SHP77 (cell line): ENCODE results near the gene HMBS.
A peak's percentile ranks its signal among the peaks of the same experiment; 100 is the strongest.
"Not testable (repeated sequence)": the region's sequence is repeated elsewhere in the genome, so short reads cannot be mapped to it uniquely, and the experiment has no call there.

Experiments used
- DNase-seq, 2 experiments: peaks; one replicate each; lab custom pipeline; 2025; lab: John Stamatoyannopoulos, UW

The HMBS gene

DNA sequence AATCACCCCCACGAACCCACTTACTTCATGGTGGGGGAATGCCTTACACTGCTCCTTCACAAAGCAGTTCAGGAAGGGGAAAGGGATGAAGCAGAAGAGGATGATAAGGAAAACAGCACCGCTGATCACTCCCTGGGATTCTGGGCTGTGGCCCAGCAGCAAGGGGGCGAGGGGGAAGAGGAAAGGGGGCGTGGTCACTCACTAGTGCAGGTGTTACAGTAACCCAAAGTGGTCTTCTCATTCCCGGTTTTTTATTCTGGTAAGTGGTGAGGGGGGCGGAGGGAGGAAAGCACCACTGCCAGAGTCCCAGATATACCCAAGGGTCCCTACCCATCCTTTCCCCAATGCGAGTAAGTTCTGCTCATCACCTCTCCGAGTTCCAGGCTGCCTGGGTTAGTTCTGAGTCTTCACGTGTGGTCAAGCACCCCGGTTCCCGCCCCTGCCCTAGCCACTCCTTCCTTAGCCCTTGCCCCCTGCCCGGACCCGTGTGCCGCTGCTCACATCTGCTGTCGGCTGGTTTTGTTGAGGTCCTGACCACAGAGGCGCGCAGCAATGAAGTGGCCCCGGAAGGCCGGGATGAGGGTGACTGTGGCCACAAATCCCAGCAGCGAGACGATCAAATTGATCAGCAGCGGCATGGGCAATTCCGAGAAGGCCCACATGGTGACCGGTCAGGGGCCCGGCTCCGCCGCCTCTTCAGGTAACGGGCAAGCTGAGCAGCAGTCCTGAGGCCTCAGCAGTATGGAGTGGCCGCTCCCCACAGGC is 16.5 kb downstream of the HMBS start:
- no peak for DNase-seq

DNA sequence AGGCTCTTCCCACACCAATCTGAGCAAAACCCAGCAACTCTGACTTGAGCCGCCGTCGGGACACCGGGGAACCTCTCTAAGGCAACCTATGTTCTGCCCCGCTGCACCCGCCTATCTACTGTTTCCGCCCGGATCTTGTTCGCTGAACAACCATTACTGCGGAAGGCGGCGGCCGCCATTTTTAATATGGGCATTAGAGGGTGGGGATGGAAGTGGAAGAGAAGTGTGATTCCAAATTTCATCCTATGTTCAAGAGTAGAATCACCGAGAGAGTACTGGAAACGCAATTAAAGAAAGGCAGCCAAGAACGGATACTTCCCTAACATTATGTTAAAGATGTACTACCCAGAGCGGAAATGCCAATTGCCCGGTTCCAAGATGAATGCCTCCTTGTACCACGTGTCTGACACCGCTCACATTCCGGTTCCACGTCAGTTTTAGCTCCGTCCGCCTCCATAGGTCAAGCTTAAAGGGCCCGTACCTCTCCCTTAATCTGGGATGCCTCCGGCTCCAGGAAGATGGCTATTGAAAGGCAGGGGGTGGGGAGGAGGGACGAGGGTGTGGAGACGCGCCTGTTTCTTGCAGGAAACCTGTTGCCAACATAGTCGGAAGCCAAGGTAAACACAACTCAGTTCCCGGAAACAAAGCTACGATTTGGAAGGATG is 17.2 kb downstream of the HMBS start, which contains the start of gene DPAGT1:
Gene DPAGT1 (minus strand): TSS at position 95 of the 665 bp plus-strand sequence. CDS start 198 bp downstream, outside the sequence.
- DNase-seq: peak; percentile 97

DNA sequence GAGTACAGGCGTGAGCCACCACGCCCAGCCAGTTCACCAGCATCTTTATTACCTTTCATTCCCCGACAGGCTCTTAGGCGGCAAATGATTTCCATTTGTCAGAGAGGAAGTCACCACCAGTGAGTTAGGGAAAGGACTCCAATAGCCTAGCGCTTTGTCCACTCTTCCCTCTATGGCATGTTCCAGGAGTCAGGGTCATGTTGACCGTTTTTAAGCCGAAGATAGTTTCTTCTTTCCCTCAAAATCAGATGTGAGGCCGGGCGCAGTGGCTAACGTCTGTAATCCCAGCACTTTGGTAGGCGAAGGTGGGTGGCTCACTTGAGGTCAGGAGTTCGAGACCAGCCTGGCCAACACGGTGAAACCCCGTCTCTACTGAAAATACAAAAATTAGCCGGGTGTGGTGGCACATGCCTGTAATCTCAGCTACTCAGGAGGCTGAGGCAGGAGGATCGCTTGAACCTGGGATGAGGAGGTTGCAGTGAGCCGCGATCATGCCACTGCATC is 18.5 kb downstream of the HMBS start:
- DNase-seq: not testable (repeated sequence)

DNA sequence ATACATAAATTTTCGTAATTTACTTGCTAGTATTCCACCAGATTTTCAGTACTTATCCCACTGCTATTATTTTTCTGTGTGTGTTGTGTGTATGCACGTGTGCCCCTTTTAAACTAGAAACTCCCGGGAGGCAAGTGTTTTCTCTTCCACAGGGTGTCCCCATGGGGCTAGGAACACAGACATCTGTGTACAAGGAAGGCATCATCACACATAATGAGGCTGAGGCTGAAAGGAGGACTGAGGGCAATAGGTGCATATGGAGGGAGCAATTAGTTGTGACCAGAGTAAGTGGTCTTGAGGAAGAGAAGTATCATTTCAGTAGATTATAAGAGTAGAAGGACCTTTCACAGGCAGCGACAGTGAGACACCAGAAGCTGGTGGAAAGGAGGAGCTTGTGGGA is 19.1 kb downstream of the HMBS start:
- no peak for DNase-seq

DNA sequence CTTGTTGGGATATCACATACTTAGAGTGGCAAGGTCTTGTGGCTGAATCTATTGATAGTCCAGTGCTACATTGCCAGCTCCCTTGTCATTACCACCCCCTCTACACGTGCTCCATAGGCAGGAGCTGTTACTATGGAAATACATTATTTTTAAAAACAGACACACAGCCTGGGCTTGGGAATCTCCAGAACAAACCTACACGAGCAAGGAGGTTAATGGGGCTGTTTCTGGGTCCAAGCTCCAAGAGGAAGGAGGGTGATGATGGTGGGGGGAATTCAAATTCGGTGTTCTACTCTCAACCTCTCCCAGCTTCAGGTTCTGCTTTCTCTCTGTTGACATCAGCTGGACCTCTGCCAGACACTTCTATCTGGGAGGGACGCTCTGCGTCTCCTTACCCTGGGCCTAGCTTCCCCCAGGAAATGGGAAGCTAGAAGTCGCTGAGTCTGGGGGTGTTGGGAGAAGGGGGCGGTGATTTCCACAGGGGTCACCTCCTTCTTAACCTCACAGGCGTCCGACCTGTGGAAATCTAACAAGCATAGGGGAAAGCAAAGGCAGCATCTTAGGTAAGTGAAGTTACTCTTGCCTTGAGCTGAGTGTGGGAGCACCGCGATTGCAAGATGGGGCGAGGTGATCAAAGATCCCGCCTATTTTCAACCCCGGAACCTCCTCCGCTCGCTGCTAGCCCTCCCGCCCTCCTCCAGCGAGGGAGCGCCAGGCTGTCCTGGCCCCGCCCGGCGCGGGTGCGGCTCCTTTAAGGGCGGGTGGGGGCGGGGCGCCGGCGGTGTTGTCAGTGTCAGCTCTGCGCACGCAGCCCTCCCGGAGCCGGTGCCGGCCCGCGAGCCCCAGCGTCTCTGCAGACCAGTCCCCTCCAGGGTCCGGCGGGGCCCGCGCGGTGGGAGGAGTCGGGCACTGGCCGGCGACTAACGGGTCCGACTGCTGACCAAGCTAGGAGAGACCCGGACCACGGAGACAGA is 22.2 kb downstream of the HMBS start, which contains the start of gene C2CD2L:
Gene C2CD2L (plus strand): TSS at position 781 of the 974 bp plus-strand sequence. CDS start 398 bp downstream, outside the sequence.
- peak; percentile 77 to 88 for DNase-seq

DNA sequence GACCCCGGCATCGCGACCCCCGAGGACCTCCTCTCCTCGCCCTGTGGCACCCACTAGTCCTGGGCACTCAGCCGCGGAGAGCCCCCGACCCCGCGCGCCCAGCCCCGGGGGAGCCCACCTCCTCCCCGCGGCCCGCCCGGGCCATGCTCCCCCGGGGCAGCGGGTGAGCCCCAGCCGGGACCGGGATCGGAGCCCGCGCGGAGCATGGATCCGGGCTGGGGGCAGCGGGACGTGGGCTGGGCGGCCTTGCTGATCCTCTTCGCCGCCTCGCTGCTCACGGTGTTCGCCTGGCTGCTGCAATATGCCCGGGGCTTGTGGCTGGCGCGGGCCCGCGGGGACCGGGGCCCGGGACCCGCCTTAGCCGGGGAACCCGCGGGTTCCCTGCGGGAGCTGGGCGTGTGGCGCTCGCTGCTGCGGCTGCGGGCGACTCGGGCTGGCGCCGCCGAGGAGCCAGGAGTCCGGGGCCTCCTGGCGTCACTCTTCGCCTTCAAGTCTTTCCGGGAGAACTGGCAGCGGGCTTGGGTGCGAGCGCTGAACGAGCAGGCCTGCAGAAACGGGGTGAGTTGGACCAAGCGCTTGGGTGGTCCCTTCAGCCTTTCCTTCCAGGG is 23.0 kb downstream of the HMBS start:
- no peak for DNase-seq

DNA sequence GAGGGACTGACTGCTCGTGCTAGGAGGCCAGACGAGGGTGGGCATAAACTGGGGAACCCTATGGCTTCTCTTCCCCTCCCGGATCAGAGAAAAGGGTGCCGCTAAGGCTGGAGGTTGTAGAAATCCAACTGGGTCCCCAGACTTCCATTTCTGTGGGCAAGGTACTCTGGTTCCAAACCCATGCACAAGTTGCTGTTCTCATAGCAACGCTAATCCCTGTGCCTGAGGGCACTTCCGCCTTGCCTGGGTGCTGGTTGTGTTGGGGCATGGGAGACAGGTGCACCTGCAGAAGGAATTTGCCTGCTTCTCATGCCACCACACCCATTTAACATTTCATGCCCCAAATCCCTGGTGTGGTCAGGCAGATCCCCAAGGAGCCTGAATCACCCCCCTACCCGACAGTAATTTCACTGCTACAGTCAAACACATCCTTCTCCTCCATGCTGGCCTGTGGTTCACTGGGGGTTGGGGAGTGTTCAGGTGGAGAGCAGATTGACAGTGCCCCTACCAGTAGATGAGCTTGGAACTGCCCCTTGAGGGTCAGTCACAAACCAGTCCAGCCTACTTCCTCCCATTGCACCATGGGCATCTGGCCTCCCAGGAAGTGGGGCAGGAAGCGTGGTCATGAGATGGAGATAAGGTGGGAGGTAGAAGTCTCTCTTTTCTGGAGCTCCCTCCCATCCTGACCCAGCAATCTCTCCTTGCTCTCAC is 23.6 kb downstream of the HMBS start:
- peak in 1 of 2 experiments; percentile 57 for DNase-seq

DNA sequence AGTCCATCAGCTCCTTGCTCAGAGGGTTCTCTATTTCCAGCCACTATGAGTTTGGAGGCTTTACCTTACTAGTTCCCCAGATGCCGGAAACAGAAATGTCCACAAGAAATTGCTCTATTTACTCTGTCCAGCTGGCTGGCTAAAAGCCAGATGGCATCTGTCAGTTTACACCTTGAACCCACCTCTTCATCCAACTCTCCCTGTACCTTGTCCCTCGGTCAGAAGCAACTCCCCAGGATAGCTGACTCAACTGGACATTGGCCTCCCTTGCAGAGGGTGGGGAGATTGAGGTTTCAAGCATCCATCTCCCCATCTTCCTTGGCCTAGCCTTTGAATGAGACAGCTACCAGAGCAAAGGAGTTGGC is 24.2 kb downstream of the HMBS start:
- no peak for DNase-seq

DNA sequence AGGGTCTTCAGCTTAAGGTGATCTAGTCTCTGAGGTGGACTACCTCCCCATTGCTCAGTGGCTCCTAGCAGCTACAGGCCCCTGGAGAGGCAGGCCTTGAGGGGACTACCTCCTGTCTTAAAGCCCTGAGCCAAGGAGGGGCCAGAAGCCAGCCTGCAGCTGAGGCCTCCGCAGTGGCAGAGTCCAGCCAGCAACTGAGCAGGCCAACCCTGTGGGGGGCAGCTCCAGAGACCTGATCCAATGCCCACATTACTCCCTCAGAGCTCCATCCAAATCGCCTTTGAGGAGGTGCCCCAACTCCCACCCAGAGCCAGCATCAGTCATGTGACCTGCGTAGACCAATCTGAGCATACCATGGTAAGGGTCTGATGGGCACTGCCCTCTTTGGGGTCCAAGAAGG is 25.2 kb downstream of the HMBS start:
- DNase-seq: no peak

DNA sequence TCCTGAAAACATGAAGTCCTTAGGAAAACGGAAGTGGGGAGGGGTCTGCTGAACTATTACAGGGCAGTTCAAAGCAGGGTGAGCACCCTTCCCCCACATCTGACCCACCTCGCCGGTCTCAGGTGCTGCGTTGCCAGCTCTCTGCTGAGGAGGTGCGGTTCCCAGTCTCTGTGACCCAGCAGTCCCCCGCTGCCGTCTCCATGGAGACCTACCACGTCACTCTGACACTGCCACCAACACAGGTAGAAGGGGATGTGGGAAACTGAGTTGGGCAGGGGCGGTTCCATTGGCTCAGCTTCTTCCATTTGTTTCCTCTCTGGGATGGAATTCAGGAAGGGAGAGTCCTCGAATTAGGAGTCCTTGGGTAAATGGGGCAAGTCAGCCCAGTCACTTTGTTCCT is 25.8 kb downstream of the HMBS start:
- DNase-seq: no peak

DNA sequence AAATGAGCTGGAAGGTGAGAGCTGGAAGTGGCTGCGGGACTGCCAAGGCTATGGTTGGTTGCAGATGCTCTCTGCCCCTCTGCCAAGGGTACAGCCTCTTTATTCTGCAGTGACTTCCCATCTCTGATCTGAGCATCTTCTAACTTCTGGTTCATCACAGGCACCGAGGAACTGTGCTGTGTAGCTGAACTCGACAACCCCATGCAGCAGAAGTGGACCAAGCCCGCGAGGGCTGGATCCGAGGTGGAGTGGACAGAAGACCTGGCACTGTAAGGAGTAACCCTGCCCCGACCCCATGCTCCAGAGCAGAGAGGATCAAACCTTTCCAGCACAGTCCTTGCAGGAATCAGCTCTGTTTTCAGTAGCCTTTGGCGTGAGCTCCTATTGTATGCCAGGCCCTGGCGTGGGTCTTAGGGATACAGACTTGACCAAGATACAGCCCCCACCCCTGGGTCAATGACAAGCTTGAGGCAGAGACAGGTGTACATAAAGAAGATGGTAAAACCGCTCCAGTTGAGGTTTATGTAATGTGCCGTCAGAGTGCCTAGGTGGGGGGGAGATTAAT is 26.8 kb downstream of the HMBS start:
- no peak for DNase-seq

DNA sequence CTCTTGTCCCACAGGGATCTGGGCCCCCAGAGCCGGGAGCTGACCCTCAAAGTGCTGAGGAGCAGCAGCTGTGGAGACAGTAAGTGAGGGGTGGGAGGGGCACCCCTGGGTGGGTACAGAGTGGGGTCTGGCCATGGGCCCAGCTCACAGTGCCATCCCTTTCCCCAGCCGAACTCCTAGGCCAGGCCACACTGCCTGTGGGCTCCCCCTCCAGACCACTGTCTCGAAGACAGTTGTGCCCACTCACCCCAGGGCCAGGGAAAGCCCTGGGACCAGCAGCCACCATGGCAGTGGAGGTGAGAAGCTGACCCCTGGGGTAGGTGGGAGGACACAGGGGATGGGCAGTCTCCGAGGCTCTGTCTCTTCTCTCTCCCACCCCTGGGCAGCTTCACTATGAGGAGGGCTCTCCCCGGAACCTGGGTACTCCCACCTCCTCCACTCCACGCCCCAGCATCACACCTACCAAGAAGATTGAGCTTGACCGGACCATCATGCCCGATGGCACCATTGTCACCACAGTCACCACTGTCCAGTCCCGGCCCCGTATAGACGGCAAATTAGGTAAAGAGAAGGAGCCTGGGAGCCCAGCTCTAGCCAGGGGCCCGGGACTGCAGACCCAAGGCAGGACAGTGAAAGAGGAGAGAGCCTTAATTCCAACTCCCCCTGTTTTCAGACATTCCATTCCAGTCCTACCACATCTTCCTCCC is 27.8 kb downstream of the HMBS start:
- DNase-seq: no peak

DNA sequence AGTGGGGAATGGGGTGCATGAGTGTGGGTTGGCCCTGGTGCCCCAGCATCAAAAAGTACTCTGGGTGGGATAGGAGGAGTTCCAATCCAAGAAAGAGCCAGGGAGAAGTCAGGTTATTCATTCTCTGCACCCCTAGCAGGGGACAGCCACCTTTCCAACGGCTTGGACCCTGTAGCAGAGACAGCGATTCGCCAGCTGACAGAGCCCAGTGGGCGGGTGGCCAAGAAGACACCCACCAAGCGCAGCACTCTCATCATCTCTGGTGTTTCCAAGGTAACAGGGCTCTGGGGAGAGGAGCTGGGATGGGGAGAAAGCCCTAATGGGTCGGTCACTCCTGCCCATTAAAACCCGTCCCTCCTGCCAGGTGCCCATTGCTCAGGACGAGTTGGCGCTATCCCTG is 29.0 kb downstream of the HMBS start:
- DNase-seq: no peak

DNA sequence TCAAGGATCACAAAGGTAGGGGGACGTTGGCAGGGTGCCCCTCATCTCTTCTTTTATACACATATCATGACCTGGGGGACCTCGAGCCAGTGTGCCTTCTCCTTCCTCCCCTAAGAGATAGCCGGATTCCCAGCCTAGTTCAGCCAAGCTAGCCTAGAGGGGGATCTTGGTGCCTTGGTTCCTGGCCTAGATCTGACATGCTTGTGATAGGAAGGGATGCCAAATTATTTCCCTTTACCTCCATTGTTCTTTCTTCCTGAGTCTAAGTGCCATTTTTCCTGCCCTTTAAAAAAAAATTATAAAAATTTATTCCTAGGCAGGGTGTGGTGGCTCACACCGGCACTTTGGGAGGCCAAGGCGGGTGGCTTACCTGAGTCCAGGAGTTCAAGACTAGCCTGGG is 29.7 kb downstream of the HMBS start:
- no peak for DNase-seq

DNA sequence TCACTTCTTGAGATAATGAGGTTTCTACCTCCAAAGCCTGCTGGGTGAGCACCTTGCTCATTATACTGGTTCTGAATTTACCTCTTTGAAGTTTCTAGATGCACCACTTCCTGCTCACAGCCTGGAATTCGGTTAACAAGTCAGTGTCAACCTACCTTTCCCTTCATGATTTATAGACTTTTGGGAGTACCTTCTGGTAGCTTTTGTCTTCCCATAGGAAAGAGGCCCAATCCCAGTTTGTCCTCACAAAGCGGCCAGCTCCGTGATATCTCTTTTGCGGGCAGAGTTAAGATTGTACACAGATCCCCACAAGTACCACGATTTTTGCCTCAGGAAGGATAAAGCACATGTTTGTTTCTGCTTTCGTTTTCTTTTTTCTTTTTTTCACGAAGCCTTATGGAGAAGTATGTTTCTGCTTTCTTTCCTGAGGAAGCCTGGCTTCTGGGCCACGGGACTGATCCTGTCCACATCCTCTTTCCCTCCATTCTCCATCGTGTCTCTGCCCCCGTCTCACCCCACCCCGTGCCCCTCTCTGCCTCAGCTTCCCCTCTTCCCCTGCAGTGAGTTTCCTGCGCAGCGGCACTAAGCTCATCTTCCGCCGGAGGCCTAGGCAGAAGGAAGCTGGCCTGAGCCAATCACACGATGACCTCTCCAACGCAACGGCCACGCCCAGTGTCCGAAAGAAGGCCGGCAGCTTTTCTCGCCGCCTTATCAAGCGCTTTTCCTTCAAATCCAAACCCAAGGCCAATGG is 31.0 kb downstream of the HMBS start:
- DNase-seq: no peak

DNA sequence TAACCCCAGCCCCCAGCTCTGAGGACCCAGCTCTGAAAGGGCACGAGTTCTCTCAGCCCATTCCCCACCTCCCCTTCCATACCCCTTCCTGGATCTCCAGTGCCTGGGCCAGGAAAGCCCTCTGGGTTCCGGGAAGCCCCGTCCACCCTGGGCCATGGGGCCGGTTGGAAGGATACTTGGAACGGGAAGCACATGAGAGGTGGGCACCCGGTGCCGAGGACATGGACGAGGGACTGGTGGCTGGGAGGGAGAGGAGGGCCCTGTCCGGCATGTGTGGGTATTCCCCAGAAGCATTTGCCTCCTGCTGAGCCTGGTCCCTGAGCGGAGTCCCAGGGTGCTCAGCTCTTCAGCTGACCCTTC is 31.5 kb downstream of the HMBS start:
- DNase-seq: no peak

DNA sequence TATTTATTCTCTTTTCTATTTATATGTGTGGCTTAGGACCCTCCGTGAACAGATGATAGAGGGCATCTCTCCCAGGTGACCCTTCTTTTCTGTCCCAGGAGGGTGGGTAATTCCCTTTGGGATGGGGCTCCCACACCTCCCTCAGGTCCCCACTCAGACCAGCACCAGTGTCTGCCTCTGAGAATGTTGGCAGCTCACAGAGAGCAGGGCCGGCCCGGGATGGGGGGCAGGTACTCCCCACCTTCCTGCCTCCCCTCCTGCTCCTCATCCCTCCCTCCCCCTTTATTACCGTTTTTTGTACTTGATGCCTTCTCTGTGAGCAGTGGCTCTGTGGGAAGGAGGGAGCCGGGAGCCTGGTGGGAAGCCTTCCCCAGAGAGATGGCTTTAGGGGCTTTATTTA is 31.9 kb downstream of the HMBS start:
- no peak for DNase-seq

DNA sequence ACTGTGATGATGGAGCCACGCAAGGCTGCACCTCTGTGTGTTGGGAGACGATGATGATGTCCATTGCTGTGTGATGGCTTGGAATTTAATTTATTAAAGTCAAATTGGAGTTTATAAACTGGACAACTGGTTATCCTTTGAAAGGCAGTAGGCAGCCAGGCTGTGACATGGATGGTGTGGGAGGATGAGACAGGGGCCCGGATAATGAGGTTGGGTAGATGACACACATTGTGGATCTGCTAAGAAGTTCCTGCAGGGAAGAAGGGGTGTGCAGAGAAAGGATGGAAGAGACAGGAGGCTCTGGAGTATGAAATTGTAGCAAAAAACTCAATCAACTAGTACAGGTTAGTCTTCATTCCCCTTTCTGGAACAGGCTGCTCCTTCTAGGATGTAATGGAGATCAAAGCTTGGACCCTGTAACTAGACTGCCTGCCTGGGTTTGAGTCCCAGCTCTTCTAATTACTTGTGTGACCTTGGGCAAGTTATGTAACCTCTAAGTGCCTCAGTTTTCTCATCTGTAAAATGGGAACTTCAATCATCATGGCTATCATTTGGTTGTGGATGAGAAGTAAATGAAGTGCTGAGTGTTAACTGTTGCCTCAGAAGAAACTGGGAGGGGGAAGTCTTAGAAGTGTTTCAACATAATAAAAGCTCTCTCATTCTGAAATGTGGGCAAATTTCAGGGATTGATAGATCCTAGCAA is 32.5 kb downstream of the HMBS start:
- DNase-seq: no peak

DNA sequence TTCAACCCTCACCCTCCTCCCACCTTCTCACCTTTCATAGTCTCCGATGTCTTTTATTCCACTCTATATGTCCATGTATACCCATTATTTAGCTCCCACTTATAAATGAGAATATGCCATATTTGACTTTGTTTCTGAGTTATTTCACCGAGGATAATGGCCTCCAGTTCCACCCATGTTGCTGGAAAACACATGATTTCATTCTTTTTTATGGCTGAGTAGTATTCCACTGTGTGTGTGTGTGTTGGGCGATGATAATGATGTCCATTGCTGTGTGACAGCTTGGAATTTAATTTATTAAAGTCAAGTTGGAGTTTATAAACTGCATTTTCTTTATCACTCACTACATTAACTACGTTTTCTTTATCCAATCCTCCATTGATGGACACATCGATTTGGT is 33.5 kb downstream of the HMBS start:
- no peak for DNase-seq
